NCI-H2081 (cell line): ENCODE data around the gene RBM19.
"Not testable (repeated sequence)": the region's sequence is repeated elsewhere in the genome, so short reads cannot be mapped to it uniquely, and the experiment has no call there.

Source experiments
- DNase-seq, 2 experiments: peaks; one replicate each; lab custom pipeline; 2025; lab: John Stamatoyannopoulos, UW

RBM19 gene

DNA sequence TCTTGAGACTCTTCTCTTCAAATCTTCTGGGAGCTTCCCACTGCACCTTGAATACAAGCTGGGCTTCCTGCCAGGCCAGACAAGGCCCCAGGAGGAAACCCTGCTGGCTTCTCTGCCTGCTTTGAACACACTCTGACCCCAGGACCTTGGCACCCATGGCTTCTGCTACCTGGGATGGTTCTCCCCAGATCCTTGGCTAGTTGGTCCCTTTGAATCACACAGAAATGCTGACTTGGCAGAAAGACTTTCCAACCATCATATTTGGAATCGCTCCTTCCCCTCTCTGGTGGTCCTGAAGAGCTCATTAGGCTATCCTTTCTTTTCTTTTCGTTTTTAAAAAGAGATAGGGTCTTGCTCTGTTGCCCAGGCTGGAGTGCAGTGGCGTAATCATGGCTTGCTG is 132.7 kb downstream of the RBM19 start:
- DNase-seq: no peak

DNA sequence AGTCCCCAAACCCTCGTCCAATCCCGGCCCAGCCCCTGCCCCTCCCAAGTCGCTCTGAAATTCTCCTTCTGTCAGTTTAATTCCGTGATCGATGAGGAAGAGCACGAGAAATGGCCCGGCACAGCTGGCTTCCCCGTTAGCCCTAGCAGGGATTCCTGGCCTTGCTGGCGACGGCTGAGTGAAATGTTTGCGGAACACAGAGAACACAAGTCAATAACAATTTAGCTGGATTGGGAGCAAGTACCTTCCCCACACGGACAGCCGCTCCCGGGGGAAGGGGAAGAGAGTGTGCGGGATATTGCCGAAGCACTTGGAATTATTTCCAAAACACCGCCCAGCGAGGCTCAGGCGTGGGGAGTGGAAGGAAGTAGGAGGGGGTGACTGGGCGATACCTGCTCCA is 134.6 kb downstream of the RBM19 start:
- DNase-seq: peak in 1 of 2 experiments; percentile 12

DNA sequence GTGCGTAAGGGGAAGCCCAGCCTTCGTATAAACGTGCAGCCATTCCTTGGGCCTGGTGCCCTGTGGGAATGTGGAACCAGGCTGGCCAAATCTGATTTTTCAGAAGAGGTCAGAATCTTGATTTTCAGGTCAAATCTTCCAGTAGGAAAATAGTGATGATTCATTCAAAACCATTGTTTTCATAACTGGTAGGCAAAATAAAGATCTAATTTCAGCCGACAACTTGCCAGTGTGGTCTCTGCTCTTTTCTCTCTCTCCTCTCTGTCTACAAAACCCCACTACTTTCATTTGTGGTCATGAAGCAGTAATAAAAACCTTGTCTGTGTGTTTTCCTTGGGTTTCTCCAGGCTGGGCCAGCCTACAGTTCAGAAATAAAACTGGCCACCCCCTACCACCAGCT is 135.1 kb downstream of the RBM19 start:
- no peak for DNase-seq

DNA sequence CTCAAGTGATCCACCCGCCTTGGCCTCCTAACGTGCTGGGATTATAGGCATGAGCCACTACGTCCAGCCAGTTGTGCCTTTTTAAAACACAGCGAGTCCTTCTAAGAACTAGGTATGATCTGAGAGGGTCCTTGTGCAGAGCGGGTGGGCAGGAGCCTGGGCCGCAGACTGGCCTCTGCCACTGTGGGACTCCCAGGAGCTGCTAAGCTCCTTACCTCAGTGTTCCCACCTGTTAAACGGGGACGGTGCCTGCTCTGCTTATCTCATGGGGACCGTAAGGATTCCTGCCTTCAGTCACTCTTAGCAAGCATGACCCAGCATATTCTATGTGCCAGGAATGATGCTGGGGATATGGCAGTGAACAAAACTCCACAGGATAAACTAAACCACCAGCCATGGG is 136.9 kb downstream of the RBM19 start:
- no peak for DNase-seq

DNA sequence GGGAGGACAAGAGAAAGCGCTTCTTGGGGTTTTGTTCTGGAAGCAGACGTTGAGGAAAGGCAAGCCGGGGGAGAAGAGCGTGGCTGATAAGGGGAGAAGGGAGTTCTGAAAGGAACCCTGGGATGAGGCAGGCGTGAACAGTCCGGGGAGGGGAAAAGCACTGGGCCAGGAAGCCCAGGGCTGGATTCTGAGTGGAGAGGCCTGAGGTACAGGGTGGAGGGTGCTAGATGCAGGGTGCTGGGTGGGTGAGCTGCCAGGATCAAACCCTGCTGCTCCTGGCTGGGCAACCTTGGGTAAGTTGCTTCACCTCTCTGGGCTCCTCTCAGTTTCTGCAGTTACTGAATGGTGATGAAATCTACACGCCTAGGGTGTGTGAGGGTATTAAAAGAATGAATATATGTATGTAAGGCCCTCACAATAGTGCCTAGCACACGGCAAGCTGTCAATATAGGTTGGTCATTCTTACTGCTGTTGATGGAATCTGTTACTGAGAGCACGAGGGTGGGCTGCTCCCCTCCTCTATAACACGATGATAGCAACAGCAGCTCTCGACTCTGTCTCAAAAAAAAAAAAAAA is 138.5 kb downstream of the RBM19 start:
- DNase-seq: no peak

DNA sequence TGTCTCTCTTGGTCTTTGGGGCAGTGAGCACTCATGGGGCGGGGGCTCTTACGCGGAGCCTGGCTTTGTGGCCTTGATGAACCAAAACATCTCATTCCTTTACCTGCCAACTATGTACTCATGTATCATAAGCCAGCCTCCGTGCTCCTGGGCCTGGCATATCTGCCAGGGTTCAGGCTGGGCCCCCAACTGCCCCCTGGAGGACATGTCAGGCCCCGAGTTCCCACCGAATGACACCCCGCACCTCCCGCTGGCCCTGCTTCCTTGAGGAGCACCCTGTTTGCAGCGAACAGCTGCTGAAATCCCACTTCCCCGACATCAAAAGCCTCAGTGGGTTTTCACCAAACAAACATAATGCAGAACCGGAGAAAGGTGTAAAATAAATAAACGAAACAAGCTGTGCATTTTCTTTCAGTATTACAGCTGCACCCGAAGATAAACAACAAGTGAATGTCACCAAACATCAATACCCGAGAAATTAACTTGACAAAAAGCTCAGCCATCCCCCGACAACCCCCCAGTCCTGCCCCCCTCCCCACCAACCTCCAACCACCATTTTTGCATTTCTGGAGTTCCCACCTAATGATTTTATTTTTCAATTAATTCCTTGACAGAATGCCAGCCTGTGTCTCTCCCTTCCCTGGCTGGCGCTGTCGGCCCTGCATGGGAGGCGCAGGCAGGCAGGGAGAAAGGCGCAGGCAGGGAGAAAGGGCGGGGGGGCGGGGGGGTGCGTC is 139.2 kb downstream of the RBM19 start:
- DNase-seq: no peak

DNA sequence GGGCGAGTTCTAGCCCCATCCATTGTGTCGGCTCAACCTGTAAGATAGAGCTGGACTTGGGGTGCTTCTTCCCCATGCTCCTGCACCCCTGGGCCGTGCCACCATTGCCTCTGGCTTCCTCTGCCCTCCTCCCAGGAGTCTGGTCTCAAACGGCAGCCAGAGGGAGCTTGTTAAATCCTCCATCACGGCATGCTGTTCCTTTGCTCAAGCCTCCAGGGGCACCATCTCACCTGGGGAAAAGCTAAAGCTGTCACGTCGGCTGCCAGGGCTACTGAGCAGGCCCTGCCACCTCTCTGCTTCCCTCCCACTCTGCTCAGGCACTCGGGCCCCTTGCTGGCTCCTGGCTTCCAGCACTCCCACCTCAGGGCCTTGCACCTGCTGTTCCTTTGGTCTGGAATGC is 140.4 kb downstream of the RBM19 start:
- no peak for DNase-seq

DNA sequence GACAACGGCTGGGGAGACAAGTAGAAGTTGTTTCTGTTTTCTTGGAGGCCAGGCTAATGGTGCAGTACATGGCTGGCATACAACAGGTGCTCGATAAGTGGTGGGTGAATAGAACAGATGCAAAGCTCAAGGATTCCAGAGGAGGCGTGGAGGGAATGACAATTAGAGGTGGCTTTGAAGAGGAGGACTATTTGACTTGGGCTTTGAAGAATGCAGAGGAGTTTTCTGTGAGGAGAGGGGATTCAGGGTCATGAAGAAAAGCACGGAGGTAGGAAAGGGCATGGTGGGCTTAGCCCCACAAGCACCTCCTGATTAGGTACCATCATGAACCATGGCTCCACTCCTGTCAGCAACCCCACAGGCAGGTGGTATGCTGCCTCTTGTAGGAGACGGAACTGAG is 142.3 kb downstream of the RBM19 start:
- no peak for DNase-seq

DNA sequence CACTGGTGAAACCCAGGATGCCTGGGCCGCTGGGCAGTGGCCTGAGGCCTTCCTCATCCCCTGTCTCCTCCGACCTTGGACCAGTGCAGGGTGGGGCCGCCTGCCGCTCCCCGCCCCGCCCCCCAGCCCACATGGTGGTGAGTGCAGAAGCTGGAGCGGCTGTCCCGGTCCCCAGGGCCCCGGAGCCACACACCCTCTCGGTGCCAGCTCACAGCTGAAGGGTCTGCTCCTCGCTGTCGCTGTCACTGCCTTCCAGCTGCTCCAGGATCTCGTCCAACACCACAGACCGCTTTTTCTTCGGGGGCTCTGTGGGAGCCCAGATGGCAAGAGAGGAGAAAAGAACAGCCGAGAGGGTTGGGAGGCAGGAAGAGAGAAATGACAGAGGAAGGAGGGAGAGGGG is 143.1 kb downstream of the RBM19 start:
- DNase-seq: no peak

DNA sequence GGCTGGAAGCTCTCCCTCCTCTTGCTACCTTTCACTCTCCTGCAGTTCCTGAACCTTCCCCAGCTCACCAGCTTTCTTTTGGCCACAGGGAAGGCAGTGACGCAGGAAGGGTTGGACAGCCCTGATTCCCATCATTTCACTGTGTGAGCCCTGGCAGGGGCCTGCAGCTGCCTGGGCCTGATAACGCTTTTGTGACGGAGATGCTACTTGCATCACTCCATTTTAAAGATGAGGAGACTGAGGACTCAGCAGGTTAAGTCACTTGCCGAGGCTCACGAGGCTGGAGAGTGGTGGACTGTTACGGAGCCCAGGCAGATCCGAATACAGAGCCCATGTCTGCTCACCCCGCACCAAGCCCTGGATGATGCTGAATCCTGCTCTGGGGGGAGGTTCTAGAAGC is 145.3 kb downstream of the RBM19 start:
- no peak for DNase-seq

DNA sequence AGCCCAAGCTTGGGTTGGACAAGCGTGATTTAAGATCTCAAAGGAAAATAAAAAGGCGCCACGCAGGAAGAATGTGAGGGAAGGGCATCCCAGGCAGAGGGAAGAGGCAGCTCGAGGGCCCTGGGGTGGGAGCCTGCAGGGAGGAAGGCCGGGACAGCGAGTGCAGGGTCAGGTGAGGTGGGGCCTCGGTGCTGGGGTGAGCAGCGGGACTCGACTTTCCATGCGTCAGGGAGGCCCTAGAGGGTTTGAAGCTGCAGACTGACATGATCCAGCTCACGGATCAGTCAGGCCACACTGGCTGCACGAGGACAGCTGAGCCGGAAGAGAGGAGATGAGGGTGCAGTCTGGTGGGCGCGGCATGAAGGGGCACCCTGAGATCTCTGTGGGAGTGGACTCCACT is 145.8 kb downstream of the RBM19 start:
- no peak for DNase-seq

DNA sequence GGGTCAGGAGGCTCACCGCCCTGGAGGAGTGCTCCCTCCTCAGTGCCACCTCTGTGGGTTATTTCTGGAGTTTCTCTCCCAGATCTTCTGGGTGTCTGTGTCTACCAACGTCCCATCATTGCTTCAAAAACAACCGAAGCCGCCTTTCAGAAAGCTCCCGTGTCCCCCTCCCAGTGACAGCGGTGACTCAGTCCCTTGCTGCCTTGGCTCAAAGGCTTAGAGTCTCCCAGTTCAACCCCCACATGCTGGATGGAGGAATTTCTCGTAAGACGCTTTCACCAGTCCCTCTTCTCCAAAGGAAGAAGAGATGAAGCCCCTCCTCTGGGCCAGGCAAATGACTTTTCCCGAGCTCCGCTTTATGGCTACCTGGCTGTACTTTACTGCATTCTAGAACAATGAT is 146.6 kb downstream of the RBM19 start:
- DNase-seq: no peak

DNA sequence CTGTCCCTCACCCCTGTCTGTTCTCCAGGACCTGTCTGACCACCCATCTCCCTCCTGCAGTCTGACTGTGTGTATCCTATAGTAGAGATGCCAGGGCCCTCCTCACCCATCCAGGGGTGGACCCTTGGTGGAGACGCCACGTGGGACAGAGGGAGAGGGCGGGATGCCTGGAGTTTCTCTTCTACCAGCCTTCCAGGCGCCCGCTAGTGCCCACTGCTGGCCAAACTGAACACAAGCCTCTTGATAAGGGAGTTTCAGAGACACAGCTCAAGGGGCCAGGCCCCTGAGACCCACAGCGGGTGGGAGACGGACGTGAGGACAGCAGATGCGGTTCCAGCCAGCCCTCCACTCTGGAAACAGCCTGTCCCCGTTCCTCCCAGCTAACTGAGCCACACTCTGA is 147.3 kb downstream of the RBM19 start:
- no peak for DNase-seq

DNA sequence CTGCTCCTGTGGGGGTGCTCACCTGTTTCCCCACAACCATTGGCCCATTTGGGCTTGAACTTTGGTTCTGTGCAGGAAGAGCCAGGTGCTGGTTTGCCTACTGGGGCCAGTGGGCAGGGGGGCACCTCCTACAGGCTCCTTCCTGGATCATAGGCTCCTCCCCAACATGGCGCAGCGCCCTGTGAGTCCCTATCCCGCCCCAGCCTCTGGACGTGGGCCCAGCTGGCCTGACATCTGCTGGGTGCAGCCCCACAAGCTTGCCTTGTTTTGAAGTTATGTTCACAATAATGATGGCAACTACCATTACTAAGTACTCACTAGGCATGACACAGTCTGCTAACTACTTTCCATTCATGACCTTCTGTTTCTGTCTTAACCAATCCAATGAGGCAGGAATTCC is 147.8 kb downstream of the RBM19 start:
- DNase-seq: no peak

DNA sequence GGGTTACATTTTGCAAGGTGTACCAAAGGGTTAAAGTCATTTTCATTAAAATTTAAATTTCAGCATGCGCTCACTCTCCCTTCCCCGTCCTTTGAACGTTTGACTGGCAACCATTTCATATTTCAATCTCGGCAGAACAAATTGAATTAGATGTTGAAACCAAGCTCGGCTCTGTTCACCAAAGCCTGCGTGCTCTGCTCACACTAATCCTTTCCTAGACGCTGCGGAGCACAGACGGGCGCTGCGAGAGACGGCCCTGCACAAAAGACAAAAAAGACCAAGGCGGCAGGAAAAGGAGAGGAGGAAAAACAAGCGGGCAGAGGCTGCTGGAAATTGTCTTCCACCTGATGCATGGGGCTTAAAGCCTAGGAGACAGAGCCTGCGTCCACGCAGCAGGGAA is 149.3 kb downstream of the RBM19 start:
- no peak for DNase-seq

DNA sequence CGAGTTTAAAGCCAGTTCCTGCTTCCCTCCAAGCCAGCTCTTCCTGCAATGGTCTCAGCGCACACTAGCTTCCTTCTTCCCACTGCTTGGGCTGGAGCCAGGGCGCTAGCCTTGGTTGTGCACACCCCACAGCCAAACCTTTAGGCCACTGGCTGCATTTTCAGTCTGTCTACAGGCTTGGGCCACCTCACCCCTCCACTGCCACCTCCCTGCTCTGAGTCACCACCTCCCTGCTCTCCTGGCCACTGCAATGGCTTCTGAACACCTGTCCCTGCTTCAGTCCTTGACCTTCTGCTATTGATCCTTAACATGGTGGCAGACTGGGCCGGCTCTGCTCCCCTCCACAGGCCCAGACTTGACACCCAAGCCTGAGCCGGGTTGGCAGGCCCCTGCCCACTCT is 151.1 kb downstream of the RBM19 start:
- DNase-seq: no peak

DNA sequence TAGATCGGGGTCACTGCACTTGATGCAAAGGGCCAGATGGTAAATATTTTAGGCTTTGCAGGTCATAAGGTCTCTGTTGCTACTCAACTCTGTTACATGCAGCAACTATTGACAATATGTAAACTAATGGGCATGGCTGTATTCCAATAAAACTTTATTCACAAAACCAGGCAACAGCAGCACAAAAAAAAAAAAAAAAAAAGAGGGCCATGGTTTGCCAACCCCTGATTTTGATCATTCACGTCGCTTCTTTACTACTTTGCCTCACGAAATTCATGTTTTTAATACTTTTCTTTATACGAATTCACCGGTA is 152.9 kb downstream of the RBM19 start:
- DNase-seq: no peak

DNA sequence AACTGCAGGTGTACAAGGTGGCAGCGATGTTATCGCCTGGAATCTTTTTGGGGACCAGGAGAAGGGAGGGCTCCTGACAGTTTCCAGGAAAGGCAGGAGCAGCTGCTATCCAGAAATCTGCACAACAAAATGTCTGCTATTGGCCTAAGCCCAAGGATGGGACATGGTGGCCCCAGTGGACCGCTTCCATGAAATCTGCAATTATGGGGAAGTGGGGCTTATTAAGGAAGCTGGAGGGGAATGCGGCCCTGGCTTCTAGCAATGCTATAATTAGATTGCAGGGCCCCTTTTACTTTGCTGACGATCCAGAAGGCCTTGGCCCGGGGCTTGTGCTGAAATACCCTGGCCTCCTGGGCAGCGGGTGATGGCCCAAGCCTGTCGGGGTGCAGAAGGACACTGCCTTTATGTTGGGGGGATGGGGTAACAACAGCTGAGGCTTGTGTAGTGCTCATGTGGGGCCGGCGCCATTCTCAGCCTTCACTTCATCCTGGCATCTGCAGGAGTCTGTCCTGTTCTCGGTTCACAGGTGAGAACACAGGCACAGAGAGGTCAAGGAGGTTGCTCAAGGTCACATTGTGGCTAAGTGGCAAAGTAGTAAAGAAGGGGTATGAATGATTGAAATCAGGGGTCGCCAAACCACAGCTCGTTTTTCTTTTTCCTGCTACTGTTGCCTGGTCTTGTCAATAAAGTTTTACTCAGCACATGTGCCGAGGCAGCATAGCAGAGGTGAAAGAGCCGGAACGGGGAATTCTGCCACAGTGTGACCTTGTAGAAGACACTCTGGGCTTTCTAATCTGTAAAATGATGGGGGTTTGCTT is 153.5 kb downstream of the RBM19 start:
- DNase-seq: no peak

DNA sequence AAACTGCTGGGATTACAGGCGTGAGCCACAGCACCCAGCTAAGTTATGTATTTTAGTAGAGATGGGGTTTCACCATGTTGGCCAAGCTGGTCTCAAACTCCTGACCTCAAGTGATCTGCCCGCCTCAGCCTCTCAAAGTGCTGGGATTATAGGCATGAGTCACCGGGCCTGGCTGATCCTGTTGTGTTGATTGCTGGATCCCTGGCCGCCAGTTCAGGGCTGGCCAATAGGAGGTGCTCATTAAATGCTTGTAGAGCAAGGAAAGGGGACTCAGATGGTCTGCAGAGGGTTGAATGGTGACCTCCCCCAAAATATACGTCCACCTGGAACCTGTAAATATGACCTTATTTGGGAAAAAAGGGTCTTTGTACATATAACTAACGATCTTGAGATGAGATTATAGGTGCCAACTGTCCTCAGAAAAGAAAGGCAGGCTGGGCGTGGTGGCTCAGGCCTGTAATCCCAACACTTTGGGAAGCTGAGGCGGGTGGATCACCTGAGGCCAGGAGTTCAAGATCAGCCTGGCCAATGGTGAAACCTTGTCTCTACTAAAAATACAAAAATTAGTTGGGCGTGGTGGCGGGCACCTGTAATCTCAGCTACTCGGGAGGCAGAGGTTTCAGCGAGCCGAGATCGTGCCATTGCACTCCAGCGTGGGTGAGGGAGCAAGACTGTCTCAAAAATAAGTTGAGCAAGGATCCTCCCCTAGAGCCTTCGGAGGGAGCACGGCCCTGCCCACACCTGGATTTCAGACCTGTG is 156.5 kb downstream of the RBM19 start:
- not testable (repeated sequence) for DNase-seq

DNA sequence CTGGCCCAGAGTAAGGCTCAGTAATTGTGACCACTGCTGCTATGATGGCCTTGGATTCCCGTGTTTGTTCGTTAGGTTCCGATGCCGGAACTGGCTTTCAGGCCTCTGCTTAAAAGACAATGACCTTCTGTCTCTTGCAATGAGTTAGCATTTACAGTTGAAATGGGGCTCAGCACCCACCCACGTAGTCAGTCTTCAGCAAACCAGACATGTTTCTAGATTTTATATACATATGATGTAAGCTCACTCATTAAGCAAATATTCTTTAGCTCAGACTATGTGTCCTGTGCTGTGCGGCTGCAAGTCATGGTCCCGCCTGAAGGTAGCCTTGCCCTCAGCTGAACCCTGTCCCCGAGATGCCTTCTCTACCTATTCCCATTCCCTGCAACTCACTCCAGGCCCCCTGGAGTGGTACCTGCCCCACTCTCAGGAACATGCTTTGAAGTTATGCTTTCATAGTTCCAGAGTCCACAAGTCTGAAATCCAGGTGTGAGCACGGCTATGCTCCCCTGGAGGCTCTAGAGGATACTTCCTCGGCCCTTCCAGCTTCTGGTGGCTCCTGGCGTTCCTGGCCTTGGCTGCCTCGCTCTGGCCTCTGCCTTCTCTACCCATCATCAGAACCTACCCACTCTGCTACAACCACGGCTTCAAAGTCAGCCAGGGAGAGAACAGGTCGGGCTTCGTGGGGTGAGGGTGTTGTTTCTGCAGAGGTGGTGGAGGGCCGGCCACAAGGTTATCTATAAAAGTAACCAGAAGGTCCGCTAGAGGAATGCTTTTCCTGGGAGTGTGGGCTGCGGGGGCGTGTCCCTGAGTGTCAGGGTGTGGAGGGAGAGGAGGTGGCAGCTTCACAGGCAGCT is 157.8 kb downstream of the RBM19 start:
- DNase-seq: no peak

DNA sequence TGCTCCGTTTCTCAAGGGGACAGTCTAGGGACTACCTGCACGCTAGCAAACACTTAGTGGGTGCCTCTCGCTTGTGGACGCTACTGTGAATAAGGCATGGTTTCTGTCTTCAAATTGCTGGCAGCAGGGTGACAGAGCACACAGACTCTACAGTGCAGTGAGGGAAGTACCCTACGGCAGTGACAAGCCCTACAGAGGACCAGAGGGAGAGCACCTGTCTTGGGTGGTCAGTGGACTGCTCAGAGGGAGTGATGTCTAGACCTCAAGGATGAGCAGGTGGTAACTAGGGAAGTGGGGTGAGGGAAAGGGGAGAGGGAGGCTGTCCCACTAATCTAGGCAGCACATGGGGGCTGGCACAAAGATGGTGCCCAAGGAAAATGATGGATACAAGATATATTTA is 160.5 kb downstream of the RBM19 start:
- no peak for DNase-seq
